HG03159 (cell line): ENCODE data around the gene CRACR2B.
A peak's percentile ranks its signal among the peaks of the same experiment; 100 is the strongest.

Source experiments
- ATAC-seq: cut with Tn5 transposase; IDR thresholded peaks from one replicate; pipeline ENCODE4 v1.9.1; 2021; ENCODE audit warnings: mild to moderate bottlenecking, moderate library complexity; ENCODE audit not compliant: unreplicated experiment

CRACR2B gene

GRCh38 chr11:794766-795633, 32.7 kb upstream of the CRACR2B start:
- ATAC-seq: no peak

- peak; percentile 31 for ATAC-seq
Observed at GRCh38 chr11:795634-796564, 31.8 kb upstream of the CRACR2B start.

- no peak for ATAC-seq
Observed at GRCh38 chr11:796565-797295, 31.0 kb upstream of the CRACR2B start.

- peak; percentile 45 for ATAC-seq
Observed at GRCh38 chr11:797296-798092, 30.2 kb upstream of the CRACR2B start.

- peak; percentile 52 for ATAC-seq
Observed at GRCh38 chr11:798093-798713, 29.5 kb upstream of the CRACR2B start, which contains the start of gene SLC25A22. TSS of gene SLC25A22 (minus strand) at chr11:798281. CDS start at chr11:795006, 3,275 bp downstream.

- no peak for ATAC-seq
Observed at GRCh38 chr11:799641-800316, 27.9 kb upstream of the CRACR2B start.

- ATAC-seq: no peak
Observed at GRCh38 chr11:800473-800872, 27.2 kb upstream of the CRACR2B start.

- ATAC-seq: no peak
Observed at GRCh38 chr11:801097-801780, 26.5 kb upstream of the CRACR2B start.

GRCh38 chr11:802018-802617, 25.6 kb upstream of the CRACR2B start:
- ATAC-seq: no peak

- no peak for ATAC-seq
Observed at GRCh38 chr11:802693-803466, 24.8 kb upstream of the CRACR2B start.

- no peak for ATAC-seq
Observed at GRCh38 chr11:803467-803742, 24.3 kb upstream of the CRACR2B start.

- ATAC-seq: no peak
Observed at GRCh38 chr11:803770-804598, 23.7 kb upstream of the CRACR2B start.

GRCh38 chr11:804599-804964, 23.1 kb upstream of the CRACR2B start:
- no peak for ATAC-seq

- ATAC-seq: no peak
Observed at GRCh38 chr11:808427-809286, 19.1 kb upstream of the CRACR2B start.

GRCh38 chr11:809287-810039, 18.3 kb upstream of the CRACR2B start, which contains the start of gene RPLP2:
TSS of gene RPLP2 (plus strand) at chr11:809967. CDS start at chr11:810235, 268 bp downstream.
- peak; percentile 62 for ATAC-seq
